Measurements from ENCODE around the gene IL4R. TPM values are rescaled to one million over a fixed set of nuclear protein-coding genes. Genes with fewer than 3 reads are reported as not detected.

Gene IL4R
- total RNA-seq, 1 experiment from 2014 or later, result 28.6 TPM

DNA sequence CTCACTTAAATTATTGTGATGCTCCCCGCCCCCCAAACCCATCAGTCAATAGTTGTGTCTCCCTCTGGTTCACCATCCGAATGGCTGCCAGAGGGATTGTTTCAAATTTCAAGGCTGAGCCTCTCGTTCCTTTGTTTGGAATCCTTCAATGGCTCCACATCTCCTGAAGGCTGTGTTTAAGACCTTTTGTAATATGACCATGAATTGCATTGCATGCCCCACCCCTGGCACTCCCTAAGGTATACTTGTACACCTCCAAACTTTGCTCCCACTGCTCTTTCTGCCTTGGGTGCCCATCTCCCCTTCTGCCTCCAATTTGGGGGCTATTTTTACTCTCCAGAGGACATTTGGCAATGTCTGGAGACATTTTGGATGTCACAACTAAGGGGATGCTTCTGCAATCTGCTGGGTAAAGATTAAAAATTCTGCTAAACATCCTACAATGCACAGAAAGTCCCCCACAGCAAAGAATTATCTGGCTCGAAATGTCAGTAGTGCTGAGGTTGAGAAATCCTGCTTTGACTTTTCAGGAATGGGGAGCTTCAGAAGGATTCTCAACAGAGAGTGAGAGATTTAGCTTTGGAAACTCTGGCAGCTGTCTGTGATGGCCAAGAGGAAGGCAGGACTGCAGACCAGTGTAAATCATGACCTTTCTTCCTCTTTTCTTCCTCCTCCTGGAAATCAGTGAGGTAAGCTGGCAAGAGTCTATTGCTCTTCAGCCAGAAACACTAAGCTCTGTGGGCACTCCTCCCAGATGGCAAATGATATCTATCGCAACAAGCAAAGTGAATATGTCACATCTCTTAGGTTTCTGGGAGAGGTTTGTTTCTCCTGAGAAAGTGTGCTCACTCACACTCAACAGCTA lies 8.7 kb upstream of the IL4R start:
- H3K79me1 ChIP-seq (ENCODE audit: insufficient read depth, low read depth, low read length, poor library complexity, severe bottlenecking), result no peaks in the 10 kb centered on the region
- H3K4me3 Mint-ChIP-seq, result no peak overlapping the region; a peak in 1 of 5 replicates
- H3K4me1 Mint-ChIP-seq, result peaks cover 9% of the 10 kb centered on the region in 2 experiments
- H3K4me1 ChIP-seq (ENCODE audit: insufficient read depth, low read length), result no peaks in the 10 kb centered on the region
- H3K27ac ChIP-seq (ENCODE audit: insufficient read length, low read depth, low read length), result no peak overlapping the region
- H4K91ac ChIP-seq (ENCODE audit: insufficient read length, low read depth, low read length), result no peak overlapping the region
- H3K9ac ChIP-seq (ENCODE audit: extremely low read depth, insufficient read length, low read length), result no peak overlapping the region
- no peak overlapping the region for H4K8ac ChIP-seq (replicated peaks; ENCODE audit: insufficient read length, low read depth, low read length)
- no peaks in the 10 kb centered on the region for H3K27me3 ChIP-seq (ENCODE audit: insufficient read depth, low read length)
- H3K9me3 ChIP-seq (ENCODE audit: control insufficient read depth, low read depth, low read length), result no peaks in the 10 kb centered on the region
- H3K23ac ChIP-seq (ENCODE audit: insufficient read length, low read depth, low read length), result no peak overlapping the region
- H2AFZ ChIP-seq (ENCODE audit: low read length), result no peak overlapping the region
- no peak overlapping the region for H2BK12ac ChIP-seq (ENCODE audit: insufficient read length, low read depth, low read length)
- H3K27ac Mint-ChIP-seq, result no peak overlapping the region
- no peak overlapping the region for H3T11ph ChIP-seq (ENCODE audit: low read length)
- H4K20me1 ChIP-seq (ENCODE audit: control insufficient read depth, insufficient read depth, insufficient read length), result peaks cover 2% of the 10 kb centered on the region
- no peak for DNase-seq
- H3K36me3 Mint-ChIP-seq (ENCODE audit: insufficient read depth in 1 of 3, low read depth in 3 of 3), result peaks cover 0 to 8% (median 5%) of the 10 kb centered on the region in 3 experiments; a peak in 4 of 7 replicates
- no peak overlapping the region for H2BK120ac ChIP-seq (ENCODE audit: low read depth, low read length, poor library complexity, severe bottlenecking)
- H2AK5ac ChIP-seq (ENCODE audit: insufficient read length, low read length), result no peak overlapping the region
- no peak overlapping the region for H2BK15ac ChIP-seq (ENCODE audit: low read depth, low read length)
- H2BK20ac ChIP-seq (ENCODE audit: low read depth, low read length, poor library complexity, severe bottlenecking), result no peak overlapping the region
- H3K27me3 Mint-ChIP-seq (ENCODE audit: low read depth), result peaks cover 4% of the 10 kb centered on the region
- no peak overlapping the region for H3K14ac ChIP-seq (ENCODE audit: insufficient read depth, low read length)
- no peak overlapping the region for H3K18ac ChIP-seq (ENCODE audit: insufficient read length, low read depth, low read length)
- no peaks in the 10 kb centered on the region for H3K79me2 ChIP-seq (ENCODE audit: insufficient read depth, low read length)
- H3K56ac ChIP-seq (ENCODE audit: insufficient read length, low read depth, low read length), result no peak overlapping the region
- no CpG with 5 or more reads among the region's 5 CpGs for WGBS (ENCODE audit: extremely low coverage, insufficient read length, low lambda C conversion rate)
- H3K4me2 ChIP-seq (ENCODE audit: insufficient read depth, insufficient read length, low read length), result no peak overlapping the region
- H3K9me3 Mint-ChIP-seq, result peaks cover 6 to 9% of the 10 kb centered on the region in 2 experiments; a peak in 3 of 5 replicates
- TF ChIP-seq, protein P1, sequence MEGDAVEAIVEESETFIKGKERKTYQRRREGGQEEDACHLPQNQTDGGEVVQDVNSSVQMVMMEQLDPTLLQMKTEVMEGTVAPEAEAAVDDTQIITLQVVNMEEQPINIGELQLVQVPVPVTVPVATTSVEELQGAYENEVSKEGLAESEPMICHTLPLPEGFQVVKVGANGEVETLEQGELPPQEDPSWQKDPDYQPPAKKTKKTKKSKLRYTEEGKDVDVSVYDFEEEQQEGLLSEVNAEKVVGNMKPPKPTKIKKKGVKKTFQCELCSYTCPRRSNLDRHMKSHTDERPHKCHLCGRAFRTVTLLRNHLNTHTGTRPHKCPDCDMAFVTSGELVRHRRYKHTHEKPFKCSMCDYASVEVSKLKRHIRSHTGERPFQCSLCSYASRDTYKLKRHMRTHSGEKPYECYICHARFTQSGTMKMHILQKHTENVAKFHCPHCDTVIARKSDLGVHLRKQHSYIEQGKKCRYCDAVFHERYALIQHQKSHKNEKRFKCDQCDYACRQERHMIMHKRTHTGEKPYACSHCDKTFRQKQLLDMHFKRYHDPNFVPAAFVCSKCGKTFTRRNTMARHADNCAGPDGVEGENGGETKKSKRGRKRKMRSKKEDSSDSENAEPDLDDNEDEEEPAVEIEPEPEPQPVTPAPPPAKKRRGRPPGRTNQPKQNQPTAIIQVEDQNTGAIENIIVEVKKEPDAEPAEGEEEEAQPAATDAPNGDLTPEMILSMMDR (conservative IDR thresholded peaks at IDR 0.05), result no peak
- H3K4ac ChIP-seq (ENCODE audit: low read depth, low read length), result no peak overlapping the region
- no peaks in the 10 kb centered on the region for H3K23me2 ChIP-seq (ENCODE audit: insufficient read length, low read depth, low read length, poor library complexity, severe bottlenecking)
- H4K5ac ChIP-seq (ENCODE audit: insufficient read length, low read depth, low read length), result no peak overlapping the region
- H2BK5ac ChIP-seq (ENCODE audit: insufficient read length, low read length), result no peak overlapping the region
